Measurements from ENCODE around the gene GPSM1.

Gene GPSM1

GRCh38 chr9:136326061-136326760 is 1.1 kb upstream of the GPSM1 start:
- TF ChIP-seq, protein P1, sequence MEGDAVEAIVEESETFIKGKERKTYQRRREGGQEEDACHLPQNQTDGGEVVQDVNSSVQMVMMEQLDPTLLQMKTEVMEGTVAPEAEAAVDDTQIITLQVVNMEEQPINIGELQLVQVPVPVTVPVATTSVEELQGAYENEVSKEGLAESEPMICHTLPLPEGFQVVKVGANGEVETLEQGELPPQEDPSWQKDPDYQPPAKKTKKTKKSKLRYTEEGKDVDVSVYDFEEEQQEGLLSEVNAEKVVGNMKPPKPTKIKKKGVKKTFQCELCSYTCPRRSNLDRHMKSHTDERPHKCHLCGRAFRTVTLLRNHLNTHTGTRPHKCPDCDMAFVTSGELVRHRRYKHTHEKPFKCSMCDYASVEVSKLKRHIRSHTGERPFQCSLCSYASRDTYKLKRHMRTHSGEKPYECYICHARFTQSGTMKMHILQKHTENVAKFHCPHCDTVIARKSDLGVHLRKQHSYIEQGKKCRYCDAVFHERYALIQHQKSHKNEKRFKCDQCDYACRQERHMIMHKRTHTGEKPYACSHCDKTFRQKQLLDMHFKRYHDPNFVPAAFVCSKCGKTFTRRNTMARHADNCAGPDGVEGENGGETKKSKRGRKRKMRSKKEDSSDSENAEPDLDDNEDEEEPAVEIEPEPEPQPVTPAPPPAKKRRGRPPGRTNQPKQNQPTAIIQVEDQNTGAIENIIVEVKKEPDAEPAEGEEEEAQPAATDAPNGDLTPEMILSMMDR (IDR thresholded peaks at IDR 0.05; ENCODE audit: insufficient read depth, low read length, poor library complexity, severe bottlenecking) = no peak
- no peak for DNase-seq (ENCODE audit: extremely low read depth, insufficient read length)
- Histone ChIP-seq H3K36me3 (ENCODE audit: control insufficient read depth, insufficient read depth, low read length) (no peaks in the 10 kb centered on the region), H3K27me3 (replicated peaks; ENCODE audit: control insufficient read depth, insufficient read depth, low read length) (peaks cover 3% of the 10 kb centered on the region), H3K4me3 (replicated peaks; ENCODE audit: low read depth, low read length) (no peak overlapping the region)

DNA sequence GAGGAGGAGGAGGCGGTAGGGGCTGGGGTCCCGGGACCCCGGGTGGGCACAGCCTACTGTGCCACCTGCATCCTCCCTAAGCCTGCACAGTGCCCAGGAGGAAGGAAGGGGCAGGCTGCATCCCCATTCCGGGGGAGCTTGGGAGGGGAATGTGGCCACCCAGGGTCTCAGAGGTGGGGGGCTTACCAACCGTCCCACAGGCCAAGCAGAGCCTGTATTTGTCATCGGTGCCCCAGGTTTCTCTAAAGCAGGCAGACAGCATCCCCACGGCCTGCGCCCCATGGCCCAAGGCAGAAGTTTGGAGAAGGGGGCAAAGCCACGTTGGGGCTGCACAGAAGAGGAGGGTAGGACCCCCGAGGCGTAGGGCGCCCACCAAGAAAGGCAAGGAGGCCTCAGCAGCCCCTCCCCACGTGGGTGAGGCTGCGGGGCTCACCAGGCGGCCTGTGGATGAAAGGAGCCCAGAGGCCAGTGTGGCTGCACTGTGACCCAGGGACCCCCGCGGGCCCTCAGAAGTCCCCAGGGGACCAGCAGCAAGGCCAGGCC is 507 bp upstream of the GPSM1 start:
- H3K4me3 ChIP-seq (replicated peaks; ENCODE audit: low read depth, low read length) = no peak overlapping the region

GRCh38 chr9:136328011-136328621 is 777 bp downstream of the GPSM1 start:
- TF ChIP-seq, protein P1 (IDR thresholded peaks at IDR 0.05; ENCODE audit: insufficient read depth, low read length, poor library complexity, severe bottlenecking) = no peak

More for the DNA sequence above, 507 bp upstream of the GPSM1 start:
- no peak for DNase-seq (ENCODE audit: extremely low read depth, insufficient read length)
- H3K27me3 ChIP-seq (replicated peaks; ENCODE audit: control insufficient read depth, insufficient read depth, low read length) = peaks cover 3% of the 10 kb centered on the region
- H3K36me3 ChIP-seq (ENCODE audit: control insufficient read depth, insufficient read depth, low read length) = no peaks in the 10 kb centered on the region
- TF ChIP-seq, protein P1 (IDR thresholded peaks at IDR 0.05; ENCODE audit: insufficient read depth, low read length, poor library complexity, severe bottlenecking) = no peak

DNA sequence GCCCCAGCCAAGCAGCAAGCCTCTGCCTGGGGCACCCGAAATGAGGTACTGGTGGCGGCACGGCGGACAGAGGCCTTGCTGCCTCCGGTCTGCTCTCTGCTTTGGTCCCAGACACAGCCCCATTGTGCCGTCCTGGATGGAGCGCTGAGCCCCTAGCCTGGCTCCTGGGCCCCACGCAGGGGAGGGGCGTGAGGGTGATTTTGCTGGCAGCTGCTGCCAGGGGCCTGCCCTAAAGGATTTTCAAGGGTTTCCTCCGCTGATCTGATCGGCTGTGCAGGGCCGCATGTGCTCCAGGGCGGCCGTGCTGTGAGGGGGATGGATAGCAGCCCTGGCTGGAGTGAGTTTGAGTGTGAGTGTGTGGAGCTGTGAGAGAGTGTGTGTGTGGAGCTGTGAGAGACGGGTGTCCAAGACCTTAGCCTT is 1.3 kb downstream of the GPSM1 start:
- Histone ChIP-seq H3K36me3 (ENCODE audit: control insufficient read depth, insufficient read depth, low read length) (no peaks in the 10 kb centered on the region), H3K27me3 (replicated peaks; ENCODE audit: control insufficient read depth, insufficient read depth, low read length) (peaks cover 3% of the 10 kb centered on the region), H3K4me3 (replicated peaks; ENCODE audit: low read depth, low read length) (no peak overlapping the region)
- TF ChIP-seq, protein P1 (IDR thresholded peaks at IDR 0.05; ENCODE audit: insufficient read depth, low read length, poor library complexity, severe bottlenecking) = no peak
- DNase-seq (ENCODE audit: extremely low read depth, insufficient read length) = no peak

More at GRCh38 chr9:136328011-136328621, 777 bp downstream of the GPSM1 start:
- no peak overlapping the region for H3K4me3 ChIP-seq (replicated peaks; ENCODE audit: low read depth, low read length)
- no peak for DNase-seq (ENCODE audit: extremely low read depth, insufficient read length)
- H3K36me3 ChIP-seq (ENCODE audit: control insufficient read depth, insufficient read depth, low read length) = no peaks in the 10 kb centered on the region
- H3K27me3 ChIP-seq (replicated peaks; ENCODE audit: control insufficient read depth, insufficient read depth, low read length) = peaks cover 3% of the 10 kb centered on the region

DNA sequence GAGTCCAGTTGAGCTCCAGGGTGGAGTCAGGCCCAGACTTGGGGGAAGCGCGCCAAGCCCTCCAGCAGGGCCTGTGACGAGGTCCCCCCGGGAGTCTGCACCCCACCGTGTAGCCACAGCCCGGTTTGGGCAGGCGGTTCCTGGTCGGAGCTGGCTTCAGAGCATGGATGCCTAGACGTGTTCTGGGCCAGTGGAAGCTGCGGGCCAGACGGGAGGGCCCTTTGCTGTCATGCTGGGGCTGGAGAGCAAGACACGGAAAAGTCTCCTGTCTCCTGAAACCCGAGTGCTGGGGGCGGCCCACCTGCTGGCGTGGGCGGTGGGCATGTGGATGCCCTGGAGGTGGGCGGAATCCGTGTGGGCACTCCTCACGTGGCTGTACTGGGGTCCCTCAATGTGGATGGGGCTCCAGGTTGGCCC is 1.9 kb downstream of the GPSM1 start:
- Histone ChIP-seq H3K27me3 (replicated peaks; ENCODE audit: control insufficient read depth, insufficient read depth, low read length) (peaks cover 3% of the 10 kb centered on the region), H3K4me3 (replicated peaks; ENCODE audit: low read depth, low read length) (no peak overlapping the region), H3K36me3 (ENCODE audit: control insufficient read depth, insufficient read depth, low read length) (no peaks in the 10 kb centered on the region)
- no peak for DNase-seq (ENCODE audit: extremely low read depth, insufficient read length)
- TF ChIP-seq, protein P1 (IDR thresholded peaks at IDR 0.05; ENCODE audit: insufficient read depth, low read length, poor library complexity, severe bottlenecking) = no peak

All from GM06990 (cell line).